Calu3 (cell line): ENCODE data around the gene UGT1A7. TPM values are rescaled to one million over a fixed set of nuclear protein-coding genes. Genes with fewer than 3 reads are reported as not detected.

Experiments
- BruUV-seq: library from RNA; stranded (reverse); fragments of 400-500 nt; replicated peaks from 2 replicates; lab custom pipeline; 2021; lab: Mats Ljungman, UMichigan
- CTCF ChIA-PET: fragments of 300-600 bp; sonication (Branson Sonifier 250); formaldehyde crosslinking; loops from one replicate; lab custom pipeline; 2022; ENCODE audit warnings: antibody characterized with exemption; lab: Charles Lee
- DNase-seq: peaks from one replicate; pipeline ENCODE4 v3.0.0; 2022
- H3K27ac Mint-ChIP-seq: one replicate; pipeline ENCODE4 v1.8.0; 2022; ENCODE audit warnings: mixed read lengths; ENCODE audit not compliant: unreplicated experiment
- H3K27me3 Mint-ChIP-seq: one replicate; pipeline ENCODE4 v1.8.0; 2022; ENCODE audit warnings: mixed read lengths; ENCODE audit not compliant: unreplicated experiment
- H3K36me3 Mint-ChIP-seq: one replicate; pipeline ENCODE4 v1.8.0; 2022; ENCODE audit warnings: mild to moderate bottlenecking, moderate library complexity, mixed read lengths; ENCODE audit not compliant: insufficient read depth, unreplicated experiment
- H3K4me1 Mint-ChIP-seq: one replicate; pipeline ENCODE4 v1.8.0; 2022; ENCODE audit warnings: mild to moderate bottlenecking, low read depth, mixed read lengths; ENCODE audit not compliant: unreplicated experiment
- H3K4me3 Mint-ChIP-seq: one replicate; pipeline ENCODE4 v1.8.0; 2022; ENCODE audit warnings: mild to moderate bottlenecking, low read depth, moderate library complexity, mixed read lengths; ENCODE audit not compliant: unreplicated experiment
- H3K9me3 Mint-ChIP-seq: one replicate; pipeline ENCODE4 v1.8.0; 2022; ENCODE audit warnings: low read depth, mixed read lengths; ENCODE audit not compliant: unreplicated experiment
- CTCF ChIP-seq: fragments of 200-600 bp; IDR thresholded peaks from one replicate; pipeline ENCODE4 v1.8.0; 2022; ENCODE audit warnings: antibody characterized with exemption; ENCODE audit not compliant: unreplicated experiment
- intact Hi-C: fragments of 100-400 bp; cut with micrococcal nuclease; formaldehyde crosslinking; loops from one replicate; pipeline ENCODE4 v1.10.0; 2022; ENCODE audit not compliant: unreplicated experiment
- total RNA-seq: library from RNA; stranded (reverse); gene quantifications from 2 replicates; pipeline ENCODE4 v1.2.3, GENCODE V29; 2022

Gene UGT1A7
- total RNA-seq, 1 experiment from 2014 or later, result 7.2 TPM

DNA sequence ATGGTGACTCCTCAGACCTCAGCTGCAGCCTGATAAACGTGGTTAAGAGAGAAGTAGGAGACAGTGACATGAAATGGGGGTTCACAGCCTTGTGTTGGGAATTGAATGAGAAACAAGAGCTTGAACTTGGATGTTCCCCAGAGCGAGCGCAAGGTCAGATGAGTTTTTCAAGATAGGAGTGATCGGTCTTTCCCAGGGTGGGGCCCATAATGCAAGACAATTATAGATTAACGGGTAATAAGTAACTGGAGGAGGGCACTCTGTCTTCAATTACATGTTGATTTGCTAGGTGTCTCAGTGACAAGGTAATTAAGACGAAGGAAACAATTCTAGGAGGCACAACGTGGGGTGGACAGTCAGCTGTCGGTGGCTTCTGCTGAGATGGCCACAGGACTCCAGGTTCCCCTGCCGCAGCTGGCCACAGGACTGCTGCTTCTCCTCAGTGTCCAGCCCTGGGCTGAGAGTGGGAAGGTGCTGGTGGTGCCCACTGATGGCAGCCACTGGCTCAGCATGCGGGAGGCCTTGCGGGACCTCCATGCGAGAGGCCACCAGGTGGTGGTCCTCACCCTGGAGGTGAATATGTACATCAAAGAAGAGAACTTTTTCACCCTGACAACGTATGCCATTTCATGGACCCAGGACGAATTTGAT, 31.0 kb downstream of the UGT1A7 start, which contains the start of gene UGT1A5:
Gene UGT1A5, plus strand, starts transcription at position 297 of the 651 bp plus-strand sequence. Its CDS starts 85 bp downstream, at position 382.
- DNase-seq, result no peak
- intact Hi-C loops, result no loop called here
- CTCF ChIA-PET, result interaction anchor here (1.7 kb wide), 1 partner anchor 70 kb away, joined by 3 read pairs; no protein-coding TSS in a partner anchor
- H3K36me3 Mint-ChIP-seq, result peaks cover 49% of the 10 kb centered on the region
- peak within 1 kb of the TSS; percentile 34 for H3K27ac Mint-ChIP-seq
- no peak within 1 kb of the TSS for H3K4me3 Mint-ChIP-seq
- no peak for TF ChIP-seq CTCF
- H3K4me1 Mint-ChIP-seq, result peaks cover 57% of the 10 kb centered on the region
- H3K27me3 Mint-ChIP-seq, result no peaks in the 10 kb centered on the region
- H3K9me3 Mint-ChIP-seq, result no peaks in the 10 kb centered on the region
- no TSS peak for BruUV-seq

- intact Hi-C loops, result no loop called here
- BruUV-seq, result no TSS peak
Observed at GRCh38 chr2:233713262-233713615, 31.5 kb downstream of the UGT1A7 start.

DNA sequence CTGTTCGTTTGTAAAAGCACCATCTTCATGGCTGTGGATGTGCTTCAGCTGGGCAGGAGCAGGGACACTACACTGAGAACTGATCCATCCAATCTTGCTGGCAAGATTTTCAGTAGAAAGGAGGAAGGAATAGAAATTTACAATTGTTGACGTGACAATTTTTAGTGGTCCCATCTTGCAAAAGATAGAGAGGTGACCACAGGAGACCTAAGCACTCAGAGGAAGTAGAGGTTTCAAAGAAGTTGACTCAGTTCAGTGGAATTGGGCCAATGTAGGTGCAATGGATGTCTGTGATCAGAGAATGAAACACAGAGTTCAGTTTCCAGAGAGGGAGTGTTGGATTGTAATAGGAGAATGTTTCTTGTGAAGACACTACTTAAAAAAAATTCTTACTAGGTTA, 32.4 kb downstream of the UGT1A7 start:
- TF ChIP-seq CTCF, result no peak
- H3K36me3 Mint-ChIP-seq, result peaks cover 47% of the 10 kb centered on the region
- peaks cover 52% of the 10 kb centered on the region for H3K4me1 Mint-ChIP-seq
- no peak overlapping the region for H3K4me3 Mint-ChIP-seq
- no peak for DNase-seq
- no TSS peak for BruUV-seq
- intact Hi-C loops, result no loop called here
- no peaks in the 10 kb centered on the region for H3K9me3 Mint-ChIP-seq
- no peaks in the 10 kb centered on the region for H3K27me3 Mint-ChIP-seq
- CTCF ChIA-PET, result no interaction called here
- H3K27ac Mint-ChIP-seq, result no peak overlapping the region

More at GRCh38 chr2:233713262-233713615, 31.5 kb downstream of the UGT1A7 start:
- no peak overlapping the region for H3K4me3 Mint-ChIP-seq
- peaks cover 56% of the 10 kb centered on the region for H3K4me1 Mint-ChIP-seq
- no peak overlapping the region for H3K27ac Mint-ChIP-seq
- H3K9me3 Mint-ChIP-seq, result no peaks in the 10 kb centered on the region
- peaks cover 47% of the 10 kb centered on the region for H3K36me3 Mint-ChIP-seq
- CTCF ChIA-PET, result no interaction called here
- no peaks in the 10 kb centered on the region for H3K27me3 Mint-ChIP-seq
- TF ChIP-seq CTCF, result no peak
- no peak for DNase-seq

DNA sequence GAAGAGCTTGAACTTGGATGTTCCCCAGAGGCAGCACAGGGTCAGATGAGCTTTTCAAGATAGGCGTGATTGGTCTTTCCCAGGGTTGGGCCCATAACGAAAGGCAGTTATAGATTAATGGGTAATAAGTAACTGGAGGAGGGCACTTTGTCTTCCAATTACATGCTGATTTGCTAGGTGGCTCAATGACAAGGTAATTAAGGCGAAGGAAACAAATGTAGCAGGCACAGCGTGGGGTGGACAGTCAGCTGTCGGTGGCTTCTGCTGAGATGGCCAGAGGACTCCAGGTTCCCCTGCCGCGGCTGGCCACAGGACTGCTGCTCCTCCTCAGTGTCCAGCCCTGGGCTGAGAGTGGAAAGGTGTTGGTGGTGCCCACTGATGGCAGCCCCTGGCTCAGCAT, 36.9 kb downstream of the UGT1A7 start, which contains the start of gene UGT1A4:
Gene UGT1A4, plus strand, starts transcription at position 185 of the 400 bp plus-strand sequence. Its CDS starts 85 bp downstream, at position 270.
- BruUV-seq, result no TSS peak
- Mint-ChIP-seq H3K36me3 (peaks cover 39% of the 10 kb centered on the region), H3K27me3 (no peaks in the 10 kb centered on the region), H3K4me3 (no peak within 1 kb of the TSS), H3K9me3 (no peaks in the 10 kb centered on the region), H3K4me1 (peaks cover 16% of the 10 kb centered on the region), H3K27ac (peak within 1 kb of the TSS; percentile 15)
- no peak for TF ChIP-seq CTCF
- CTCF ChIA-PET, result no interaction called here
- no peak for DNase-seq
- intact Hi-C loops, result no loop called here
